ENCODE data around the gene SORL1.

DNA sequence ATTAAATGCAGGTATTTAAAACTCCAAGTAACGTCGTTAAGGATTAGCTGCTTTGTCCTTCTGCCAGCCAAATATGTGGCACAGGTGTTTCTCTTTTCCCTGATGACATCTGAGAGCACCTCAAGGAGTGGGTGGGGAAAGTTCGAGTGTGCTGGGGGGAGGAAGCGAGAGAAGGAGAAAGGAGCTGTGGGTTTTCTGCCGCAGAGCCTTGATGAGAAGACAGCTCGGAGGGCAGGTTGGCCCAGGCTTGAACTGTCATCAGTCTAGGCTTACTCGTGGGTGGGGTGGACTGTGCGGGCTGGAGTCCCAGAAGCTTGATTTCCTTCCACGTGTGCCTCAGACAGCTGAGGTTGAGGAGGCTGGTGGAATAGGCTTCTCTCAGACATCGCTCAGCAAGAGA is 15.9 kb downstream of the SORL1 start:
- TF ChIP-seq, protein P1, sequence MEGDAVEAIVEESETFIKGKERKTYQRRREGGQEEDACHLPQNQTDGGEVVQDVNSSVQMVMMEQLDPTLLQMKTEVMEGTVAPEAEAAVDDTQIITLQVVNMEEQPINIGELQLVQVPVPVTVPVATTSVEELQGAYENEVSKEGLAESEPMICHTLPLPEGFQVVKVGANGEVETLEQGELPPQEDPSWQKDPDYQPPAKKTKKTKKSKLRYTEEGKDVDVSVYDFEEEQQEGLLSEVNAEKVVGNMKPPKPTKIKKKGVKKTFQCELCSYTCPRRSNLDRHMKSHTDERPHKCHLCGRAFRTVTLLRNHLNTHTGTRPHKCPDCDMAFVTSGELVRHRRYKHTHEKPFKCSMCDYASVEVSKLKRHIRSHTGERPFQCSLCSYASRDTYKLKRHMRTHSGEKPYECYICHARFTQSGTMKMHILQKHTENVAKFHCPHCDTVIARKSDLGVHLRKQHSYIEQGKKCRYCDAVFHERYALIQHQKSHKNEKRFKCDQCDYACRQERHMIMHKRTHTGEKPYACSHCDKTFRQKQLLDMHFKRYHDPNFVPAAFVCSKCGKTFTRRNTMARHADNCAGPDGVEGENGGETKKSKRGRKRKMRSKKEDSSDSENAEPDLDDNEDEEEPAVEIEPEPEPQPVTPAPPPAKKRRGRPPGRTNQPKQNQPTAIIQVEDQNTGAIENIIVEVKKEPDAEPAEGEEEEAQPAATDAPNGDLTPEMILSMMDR (IDR thresholded peaks at IDR 0.05), result no peak
- TF ChIP-seq POLR2A (IDR thresholded peaks at IDR 0.05), result no peak
